ENCODE data around the gene CEND1.

The CEND1 gene

GRCh38 chr11:827146-827896 is 37.4 kb upstream of the CEND1 start:
- DNase-seq (ENCODE audit: low spot score) = no peak

- no peak for DNase-seq (ENCODE audit: low spot score)
These were observed 36.9 kb upstream of the CEND1 start for GRCh38 chr11:826836-827145.

GRCh38 chr11:826227-826621 is 36.3 kb upstream of the CEND1 start:
- no peak for DNase-seq (ENCODE audit: low spot score)

GRCh38 chr11:825366-826226 is 35.7 kb upstream of the CEND1 start:
- no peak for DNase-seq (ENCODE audit: low spot score)

- no peak for DNase-seq (ENCODE audit: low spot score)
These were observed 35.1 kb upstream of the CEND1 start for GRCh38 chr11:824942-825341.

GRCh38 chr11:824292-824880 is 34.5 kb upstream of the CEND1 start:
- DNase-seq (ENCODE audit: low spot score) = no peak

- DNase-seq (ENCODE audit: low spot score) = no peak
These were observed 33.8 kb upstream of the CEND1 start for GRCh38 chr11:823441-824291.

GRCh38 chr11:821512-822371 is 31.9 kb upstream of the CEND1 start:
- DNase-seq (ENCODE audit: low spot score) = no peak

- DNase-seq (ENCODE audit: low spot score) = no peak
These were observed 31.0 kb upstream of the CEND1 start for GRCh38 chr11:820655-821511.

GRCh38 chr11:819943-820649 is 30.2 kb upstream of the CEND1 start:
- peak; percentile 81 for DNase-seq (ENCODE audit: low spot score)

GRCh38 chr11:819129-819931 is 29.4 kb upstream of the CEND1 start:
- DNase-seq (ENCODE audit: low spot score) = peak; percentile 94

- no peak for DNase-seq (ENCODE audit: low spot score)
These were observed 28.7 kb upstream of the CEND1 start, which contains the start of gene PNPLA2 for GRCh38 chr11:818396-819128. Gene PNPLA2, plus strand, starts transcription at chr11:818914. Its CDS starts 805 bp downstream, at chr11:819719.

- DNase-seq (ENCODE audit: low spot score) = no peak
These were observed 26.5 kb upstream of the CEND1 start for GRCh38 chr11:816433-816779.

GRCh38 chr11:815675-816432 is 26.0 kb upstream of the CEND1 start:
- DNase-seq (ENCODE audit: low spot score) = no peak

GRCh38 chr11:813456-814096 is 23.7 kb upstream of the CEND1 start:
- no peak for DNase-seq (ENCODE audit: low spot score)

- no peak for DNase-seq (ENCODE audit: low spot score)
These were observed 23.2 kb upstream of the CEND1 start for GRCh38 chr11:813072-813455.

GRCh38 chr11:812390-812789 is 22.5 kb upstream of the CEND1 start:
- DNase-seq (ENCODE audit: low spot score) = no peak

All from iPS-NIHi11 (cell line).